ENCODE results near the gene CLDN7. TPM values are rescaled to one million over a fixed set of nuclear protein-coding genes. Genes with fewer than 3 reads are reported as not detected.

CLDN7 gene
- total and polyA plus RNA-seq, 5 experiments from 2014 or later, result 4.2 to 8.6 (median 7.1) TPM

- H3K4me3 Mint-ChIP-seq, result peak overlapping the region in 2 of 10 donors; percentile 40 to 48
Measured at GRCh38 chr17:7222093-7222971, 39.9 kb downstream of the CLDN7 start.

DNA sequence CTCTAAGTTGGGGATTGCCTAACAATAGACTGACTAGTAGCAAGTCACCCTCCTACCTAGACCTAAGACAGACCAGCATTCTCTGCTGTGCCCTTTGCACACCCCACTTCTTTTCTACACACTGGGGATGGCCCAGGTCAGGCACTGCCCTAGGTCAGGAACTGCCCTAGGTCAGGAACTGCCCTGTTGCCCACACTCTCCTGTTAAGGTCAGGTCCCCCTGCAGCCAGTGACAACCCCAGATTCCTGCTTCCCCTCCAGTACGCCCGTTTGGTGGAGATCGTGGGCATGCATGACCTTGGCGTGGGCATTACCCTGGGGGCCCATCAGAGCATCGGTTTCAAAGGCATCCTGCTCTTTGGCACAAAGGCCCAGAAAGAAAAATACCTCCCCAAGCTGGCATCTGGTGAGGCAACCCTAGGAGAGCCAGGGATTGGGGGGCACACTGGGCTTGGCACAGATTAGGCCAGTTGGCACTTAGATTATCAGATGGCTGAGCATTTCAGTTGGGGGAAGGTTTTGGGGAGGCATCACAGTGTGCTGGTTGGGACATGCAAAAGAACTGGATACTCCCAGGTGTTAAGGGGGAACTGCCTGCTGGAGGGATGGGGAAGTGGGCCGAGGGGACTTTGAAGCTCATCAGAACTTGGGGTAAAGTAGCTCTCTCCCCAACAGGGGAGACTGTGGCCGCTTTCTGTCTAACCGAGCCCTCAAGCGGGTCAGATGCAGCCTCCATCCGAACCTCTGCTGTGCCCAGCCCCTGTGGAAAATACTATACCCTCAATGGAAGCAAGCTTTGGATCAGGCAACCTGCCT is 40.8 kb downstream of the CLDN7 start:
- Mint-ChIP-seq H3K27me3 (no peaks in the 10 kb centered on the region), H3K9me3 (no peaks in the 10 kb centered on the region), H3K4me3 (peak overlapping the region; percentile 45 to 95 (median 92)), H3K4me1 (peaks cover 26 to 49% (median 43%) of the 10 kb centered on the region in 4 donors), H3K36me3 (peaks cover 0 to 29% (median 0%) of the 10 kb centered on the region in 3 donors), H3K27ac (peak overlapping the region in 9 of 10 donors; percentile 66 to 99 (median 91))
- ATAC-seq (no peak), DNase-seq (no peak)
- POLR2A ChIA-PET, result interaction anchor here (0.7 to 14.0 kb wide), 10 partner anchors 15 to 176 kb away, joined by 3 to 371 read pairs (median 5); partner anchors contain the start of genes ACAP1, CLDN7, CTDNEP1 and DVL2

More at GRCh38 chr17:7222093-7222971, 39.9 kb downstream of the CLDN7 start:
- no peak for ATAC-seq
- DNase-seq, result no peak
- H3K4me1 Mint-ChIP-seq, result peaks cover 22 to 43% (median 38%) of the 10 kb centered on the region in 4 donors
- H3K36me3 Mint-ChIP-seq, result peaks cover 0 to 34% (median 2%) of the 10 kb centered on the region in 3 donors
- POLR2A ChIA-PET, result interaction anchor here (1.1 to 14.0 kb wide), 6 partner anchors 14 to 177 kb away, joined by 3 to 371 read pairs (median 4); partner anchors contain the start of genes CTDNEP1, DVL2, GABARAP and GPS2
- peak overlapping the region in 4 of 10 donors; percentile 62 to 79 (median 72) for H3K27ac Mint-ChIP-seq
- H3K27me3 Mint-ChIP-seq, result no peaks in the 10 kb centered on the region
- no peaks in the 10 kb centered on the region for H3K9me3 Mint-ChIP-seq

- peak overlapping the region; percentile 88 to 95 (median 94) for H3K4me3 Mint-ChIP-seq
- H3K36me3 Mint-ChIP-seq, result peaks cover 0 to 26% (median 0%) of the 10 kb centered on the region in 3 donors
- DNase-seq, result peak; percentile 36 to 79 (median 50)
- POLR2A ChIA-PET, result interaction anchor here (0.5 to 14.0 kb wide), 14 partner anchors 15 to 460 kb away, joined by 3 to 371 read pairs (median 5); partner anchors contain the start of genes ACAP1, CLDN7, CTDNEP1 and DVL2
- peaks cover 33 to 56% (median 50%) of the 10 kb centered on the region in 4 donors for H3K4me1 Mint-ChIP-seq
- H3K27ac Mint-ChIP-seq, result peak overlapping the region; percentile 90 to 99 (median 94)
- no peaks in the 10 kb centered on the region for H3K9me3 Mint-ChIP-seq
- H3K27me3 Mint-ChIP-seq, result no peaks in the 10 kb centered on the region
- peak; percentile 38 to 59 for ATAC-seq
Measured at GRCh38 chr17:7220593-7221277, 41.5 kb downstream of the CLDN7 start.

GRCh38 chr17:7219812-7220592 is 42.3 kb downstream of the CLDN7 start, which contains the start of the genes ACADVL and DLG4:
ACADVL (plus strand) TSS chr17:7219938; CDS start chr17:7219985, 47 bp downstream.
DLG4 (minus strand) TSS chr17:7219836.
- peaks cover 33 to 64% (median 57%) of the 10 kb centered on the region in 4 donors for H3K4me1 Mint-ChIP-seq
- peak within 1 kb of the TSS; percentile 88 to 97 (median 94) for H3K4me3 Mint-ChIP-seq
- ATAC-seq, result peak; percentile 64 to 71

GRCh38 chr17:7219229-7219811 is 43.0 kb downstream of the CLDN7 start:
- H3K27ac Mint-ChIP-seq, result peak overlapping the region; percentile 90 to 99 (median 98)
- H3K9me3 Mint-ChIP-seq, result no peaks in the 10 kb centered on the region
- H3K4me1 Mint-ChIP-seq, result peaks cover 38 to 71% (median 63%) of the 10 kb centered on the region in 4 donors
- ATAC-seq, result no peak
- POLR2A ChIA-PET, result interaction anchor here (0.6 to 14.0 kb wide), 10 partner anchors 17 to 288 kb away, joined by 3 to 371 read pairs (median 4); partner anchors contain the start of genes ACAP1, CLDN7, DVL2 and GABARAP
- DNase-seq, result no peak
- H3K36me3 Mint-ChIP-seq, result peaks cover 0 to 14% (median 0%) of the 10 kb centered on the region in 3 donors
- H3K27me3 Mint-ChIP-seq, result peaks cover 0 to 2% (median 0%) of the 10 kb centered on the region in 5 donors
- H3K4me3 Mint-ChIP-seq, result peak overlapping the region; percentile 88 to 97 (median 94)

More at GRCh38 chr17:7219812-7220592, 42.3 kb downstream of the CLDN7 start, which contains the start of the genes ACADVL and DLG4:
- Mint-ChIP-seq H3K27ac (peak within 1 kb of the TSS; percentile 90 to 99 (median 98)), H3K9me3 (no peaks in the 10 kb centered on the region), H3K27me3 (no peaks in the 10 kb centered on the region), H3K36me3 (peaks cover 0 to 18% (median 0%) of the 10 kb centered on the region in 3 donors)
- POLR2A ChIA-PET, result interaction anchor here (0.5 to 14.0 kb wide), 13 partner anchors 16 to 461 kb away, joined by 3 to 371 read pairs (median 5); partner anchors contain the start of genes ACAP1, CLDN7, DVL2 and GABARAP
- peak; percentile 61 to 86 (median 68) for DNase-seq

- Mint-ChIP-seq H3K4me1 (peaks cover 44 to 76% (median 68%) of the 10 kb centered on the region in 4 donors), H3K9me3 (no peaks in the 10 kb centered on the region), H3K27ac (peak overlapping the region; percentile 90 to 99 (median 98)), H3K27me3 (peaks cover 0 to 2% (median 0%) of the 10 kb centered on the region in 5 donors), H3K4me3 (peak overlapping the region; percentile 55 to 97 (median 94)), H3K36me3 (peaks cover 0 to 9% (median 0%) of the 10 kb centered on the region in 3 donors)
- DNase-seq (peak in 1 of 10 donors; percentile 57), ATAC-seq (no peak)
- POLR2A ChIA-PET, result interaction anchor here (0.6 to 14.0 kb wide), 3 partner anchors 18 to 288 kb away, joined by 3 to 371 read pairs (median 10); partner anchors contain the start of genes DVL2, GABARAP and PHF23
Measured at GRCh38 chr17:7218758-7219157, 43.5 kb downstream of the CLDN7 start.

DNA sequence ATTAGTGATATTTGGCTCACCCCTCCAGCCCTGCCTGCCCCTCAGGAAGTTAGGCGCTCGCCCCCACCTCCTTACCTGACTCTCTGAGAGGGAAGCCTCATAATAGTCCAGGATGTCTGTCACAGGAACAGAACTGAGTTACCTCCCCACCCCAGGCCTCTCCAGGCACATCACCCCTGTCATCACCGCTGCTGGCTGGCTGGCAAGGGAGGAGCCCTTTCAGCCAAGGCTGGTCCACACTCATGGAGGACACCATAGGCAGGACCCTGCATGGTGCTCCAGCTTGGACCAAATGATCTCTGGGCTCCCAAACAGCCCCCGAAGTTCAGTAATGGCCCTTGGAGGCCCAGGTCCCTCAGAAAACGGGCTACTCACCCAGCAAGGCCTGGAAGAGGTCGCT is 44.1 kb downstream of the CLDN7 start:
- Mint-ChIP-seq H3K36me3 (peaks cover 0 to 4% (median 0%) of the 10 kb centered on the region in 3 donors), H3K9me3 (no peaks in the 10 kb centered on the region), H3K4me3 (peak overlapping the region; percentile 67 to 97 (median 81)), H3K4me1 (peaks cover 49 to 82% (median 74%) of the 10 kb centered on the region in 4 donors), H3K27me3 (peaks cover 0 to 2% (median 0%) of the 10 kb centered on the region in 5 donors), H3K27ac (peak overlapping the region; percentile 69 to 98 (median 90))
- ATAC-seq, result no peak
- DNase-seq, result peak in 1 of 10 donors; percentile 54
- POLR2A ChIA-PET, result interaction anchor here (14.0 kb wide), 1 partner anchor 18 kb away, joined by 371 read pairs; the partner anchor contains the start of genes DVL2, GABARAP and PHF23

GRCh38 chr17:7217113-7217987 is 44.9 kb downstream of the CLDN7 start:
- ATAC-seq (no peak), DNase-seq (peak in 2 of 10 donors; percentile 33 to 65)
- Mint-ChIP-seq H3K27me3 (peaks cover 0 to 2% (median 0%) of the 10 kb centered on the region in 5 donors), H3K4me1 (peaks cover 49 to 82% (median 75%) of the 10 kb centered on the region in 4 donors), H3K36me3 (peaks cover 0 to 2% (median 0%) of the 10 kb centered on the region in 3 donors), H3K27ac (peak overlapping the region; percentile 69 to 100 (median 98)), H3K4me3 (peak overlapping the region; percentile 67 to 97 (median 81)), H3K9me3 (no peaks in the 10 kb centered on the region)
- POLR2A ChIA-PET, result interaction anchor here (0.6 to 14.0 kb wide), 2 partner anchors 19 to 164 kb away, joined by 6 to 371 read pairs; partner anchors contain the start of genes DVL2, GABARAP and PHF23
